ENCODE data around the gene TLL2. TPM values are rescaled to one million over a fixed set of nuclear protein-coding genes. Genes with fewer than 3 reads are reported as not detected.
A peak's percentile ranks its signal among the peaks of the same experiment; 100 is the strongest.

TLL2 gene
- total RNA-seq, 2 donors from 2014 or later = 0.24 to 0.96 TPM

DNA sequence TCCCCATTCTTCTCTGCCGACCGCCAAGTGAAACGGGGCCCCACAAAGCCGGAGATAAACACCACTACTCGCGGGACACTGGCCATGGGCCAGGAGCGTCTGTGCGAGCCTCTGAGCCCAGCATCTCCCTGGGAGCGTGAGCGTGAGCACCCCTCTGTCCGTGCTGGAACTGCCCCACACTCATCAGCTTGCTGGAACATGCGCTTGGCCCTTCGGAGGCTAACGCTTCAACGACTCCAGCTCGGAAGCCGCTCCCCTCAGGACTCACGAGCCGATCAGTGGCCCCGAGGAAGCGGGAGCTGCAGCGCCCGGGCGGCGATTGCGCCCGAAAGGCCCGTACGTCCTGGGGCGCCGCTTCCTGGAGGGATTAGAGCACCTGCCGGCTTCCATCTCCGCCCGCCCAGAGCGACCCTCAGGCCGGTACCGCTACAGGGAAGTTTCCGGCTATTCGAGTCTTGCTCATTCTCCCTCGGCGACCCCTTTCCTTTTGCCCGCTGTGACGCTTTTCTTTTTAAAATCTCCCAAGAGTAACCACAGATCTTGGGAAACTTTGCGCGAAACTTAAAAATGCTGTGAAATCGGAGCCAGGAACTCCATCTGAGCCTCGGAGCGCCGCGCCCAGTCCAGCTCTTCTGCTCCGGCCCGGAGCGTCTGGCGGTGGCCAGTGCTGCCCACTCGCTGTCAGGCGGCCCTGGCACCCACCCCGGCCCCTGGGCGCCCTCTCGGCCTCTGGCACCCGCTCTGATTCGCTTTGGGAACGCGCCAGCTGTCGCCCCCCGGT lies 1.0 kb downstream of the TLL2 start:
- H3K27ac ChIP-seq = peak overlapping the region; percentile 34 to 70
- TF ChIP-seq, protein P1, sequence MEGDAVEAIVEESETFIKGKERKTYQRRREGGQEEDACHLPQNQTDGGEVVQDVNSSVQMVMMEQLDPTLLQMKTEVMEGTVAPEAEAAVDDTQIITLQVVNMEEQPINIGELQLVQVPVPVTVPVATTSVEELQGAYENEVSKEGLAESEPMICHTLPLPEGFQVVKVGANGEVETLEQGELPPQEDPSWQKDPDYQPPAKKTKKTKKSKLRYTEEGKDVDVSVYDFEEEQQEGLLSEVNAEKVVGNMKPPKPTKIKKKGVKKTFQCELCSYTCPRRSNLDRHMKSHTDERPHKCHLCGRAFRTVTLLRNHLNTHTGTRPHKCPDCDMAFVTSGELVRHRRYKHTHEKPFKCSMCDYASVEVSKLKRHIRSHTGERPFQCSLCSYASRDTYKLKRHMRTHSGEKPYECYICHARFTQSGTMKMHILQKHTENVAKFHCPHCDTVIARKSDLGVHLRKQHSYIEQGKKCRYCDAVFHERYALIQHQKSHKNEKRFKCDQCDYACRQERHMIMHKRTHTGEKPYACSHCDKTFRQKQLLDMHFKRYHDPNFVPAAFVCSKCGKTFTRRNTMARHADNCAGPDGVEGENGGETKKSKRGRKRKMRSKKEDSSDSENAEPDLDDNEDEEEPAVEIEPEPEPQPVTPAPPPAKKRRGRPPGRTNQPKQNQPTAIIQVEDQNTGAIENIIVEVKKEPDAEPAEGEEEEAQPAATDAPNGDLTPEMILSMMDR (IDR thresholded peaks at IDR 0.05) = no peak
- H3K4me3 ChIP-seq = peak overlapping the region; percentile 34 to 67
- no peaks in the 10 kb centered on the region for H3K9me3 ChIP-seq
- H3K36me3 ChIP-seq = no peaks in the 10 kb centered on the region
- H3K27me3 ChIP-seq = no peaks in the 10 kb centered on the region
- H3K4me1 ChIP-seq = peaks cover 0 to 24% of the 10 kb centered on the region in 2 donors
- DNase-seq (ENCODE audit: low spot score) = no peak

DNA sequence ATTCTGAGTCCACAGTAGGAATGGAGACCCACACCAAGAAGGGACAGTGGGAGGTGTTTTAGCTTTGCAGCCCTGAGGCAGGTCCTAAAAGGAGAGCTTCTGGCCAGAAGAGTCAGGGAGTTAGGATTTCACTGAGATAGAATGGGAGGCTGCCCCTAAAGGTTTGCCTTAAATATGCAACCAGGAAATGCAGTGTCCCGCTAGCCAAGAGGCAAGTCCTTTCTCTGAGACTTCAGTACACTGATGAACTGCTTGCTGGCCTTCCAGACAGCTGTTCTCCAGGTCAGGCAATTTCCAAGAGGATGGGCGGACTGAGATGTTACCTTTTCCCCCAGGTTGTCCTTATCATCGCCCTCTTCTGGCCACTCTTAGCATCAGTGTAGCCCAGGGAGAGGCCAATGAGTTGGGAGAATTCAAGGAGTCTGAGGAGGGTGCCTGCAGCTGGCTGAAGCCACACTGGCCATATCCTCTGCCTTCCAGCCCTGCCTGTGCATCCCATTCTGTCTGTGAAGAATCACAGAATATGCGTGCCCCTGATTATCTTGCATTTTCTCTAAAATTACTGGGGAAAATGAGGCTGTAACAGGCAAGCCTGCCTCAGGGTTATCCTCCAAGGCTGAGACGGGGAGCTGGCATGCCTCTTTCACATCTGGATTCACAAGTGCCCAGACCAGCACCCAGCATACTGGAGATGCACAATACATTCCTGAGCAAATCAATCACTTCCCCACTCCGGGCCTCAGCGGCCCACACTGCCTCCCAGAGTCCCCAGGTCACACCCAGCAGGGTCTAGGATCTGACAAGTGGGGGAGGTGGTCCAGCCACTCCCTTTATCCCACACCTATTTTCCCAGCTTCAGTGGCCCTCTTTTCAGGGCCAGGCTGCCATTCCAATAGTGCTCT lies 2.4 kb downstream of the TLL2 start:
- Histone ChIP-seq H3K4me3 (no peak overlapping the region), H3K4me1 (peaks cover 0 to 24% of the 10 kb centered on the region in 2 donors), H3K27ac (no peak overlapping the region), H3K36me3 (no peaks in the 10 kb centered on the region), H3K27me3 (no peaks in the 10 kb centered on the region), H3K9me3 (no peaks in the 10 kb centered on the region)
- TF ChIP-seq, protein P1 (IDR thresholded peaks at IDR 0.05) = peak in 1 of 2 donors; percentile 58
- DNase-seq (ENCODE audit: low spot score) = no peak

DNA sequence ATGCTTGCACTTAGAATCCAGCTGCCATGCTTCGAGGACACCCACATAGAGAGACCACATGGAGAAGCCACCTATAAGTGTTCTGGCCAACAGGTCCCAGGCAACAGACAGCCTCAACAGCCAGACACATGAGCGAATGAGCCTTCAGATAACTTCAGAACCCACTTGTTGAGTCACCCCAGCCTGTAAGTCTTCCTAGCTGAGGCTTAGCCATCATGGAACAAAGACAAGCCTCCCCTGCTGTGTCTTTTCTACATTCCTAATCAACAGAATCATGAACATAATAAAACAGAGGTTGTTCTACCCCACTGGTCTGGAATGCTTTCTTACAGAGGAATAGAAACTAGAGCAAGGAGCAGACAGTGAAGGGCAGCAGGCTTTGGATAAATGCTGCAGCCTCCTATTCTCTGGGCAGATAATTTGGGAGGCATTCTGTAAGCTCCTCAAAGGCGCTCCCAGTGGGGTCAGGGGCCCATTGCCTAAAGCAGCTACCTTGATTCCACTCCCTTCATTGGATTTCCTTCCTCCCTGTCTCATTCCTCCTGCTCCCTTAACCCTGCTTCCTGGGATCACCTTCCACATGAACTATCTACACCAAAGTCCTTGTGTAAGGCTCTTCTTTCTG lies 4.6 kb downstream of the TLL2 start:
- H3K9me3 ChIP-seq = no peaks in the 10 kb centered on the region
- H3K27ac ChIP-seq = no peak overlapping the region
- no peaks in the 10 kb centered on the region for H3K27me3 ChIP-seq
- peaks cover 0 to 20% of the 10 kb centered on the region in 2 donors for H3K4me1 ChIP-seq
- no peak for DNase-seq (ENCODE audit: low spot score)
- no peaks in the 10 kb centered on the region for H3K36me3 ChIP-seq
- no peak overlapping the region for H3K4me3 ChIP-seq
- TF ChIP-seq, protein P1 (IDR thresholded peaks at IDR 0.05) = no peak

DNA sequence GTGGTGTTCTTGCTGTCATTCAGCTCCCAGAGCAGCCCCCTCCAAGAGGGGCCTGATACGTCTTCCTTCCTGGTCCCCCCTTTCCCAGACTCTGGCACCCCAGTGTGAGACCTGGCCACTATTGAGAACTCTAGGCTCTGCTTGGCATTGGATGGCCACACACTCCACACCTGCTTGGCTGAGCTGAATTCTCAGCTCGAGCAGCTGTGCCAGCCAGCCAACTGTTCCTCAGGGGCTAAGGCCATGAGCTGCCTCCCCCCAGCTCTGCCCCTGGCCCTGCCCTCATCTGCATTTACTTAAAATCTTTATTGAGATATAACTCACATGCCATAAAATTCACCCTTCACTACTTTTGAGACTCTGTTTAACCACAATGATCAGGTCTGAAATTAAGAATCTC lies 6.7 kb downstream of the TLL2 start:
- TF ChIP-seq, protein P1 (IDR thresholded peaks at IDR 0.05) = no peak
- Histone ChIP-seq H3K4me3 (no peak overlapping the region), H3K27me3 (no peaks in the 10 kb centered on the region), H3K27ac (no peak overlapping the region), H3K36me3 (no peaks in the 10 kb centered on the region), H3K9me3 (no peaks in the 10 kb centered on the region), H3K4me1 (peaks cover 0 to under 1% of the 10 kb centered on the region in 2 donors)
- DNase-seq (ENCODE audit: low spot score) = no peak

DNA sequence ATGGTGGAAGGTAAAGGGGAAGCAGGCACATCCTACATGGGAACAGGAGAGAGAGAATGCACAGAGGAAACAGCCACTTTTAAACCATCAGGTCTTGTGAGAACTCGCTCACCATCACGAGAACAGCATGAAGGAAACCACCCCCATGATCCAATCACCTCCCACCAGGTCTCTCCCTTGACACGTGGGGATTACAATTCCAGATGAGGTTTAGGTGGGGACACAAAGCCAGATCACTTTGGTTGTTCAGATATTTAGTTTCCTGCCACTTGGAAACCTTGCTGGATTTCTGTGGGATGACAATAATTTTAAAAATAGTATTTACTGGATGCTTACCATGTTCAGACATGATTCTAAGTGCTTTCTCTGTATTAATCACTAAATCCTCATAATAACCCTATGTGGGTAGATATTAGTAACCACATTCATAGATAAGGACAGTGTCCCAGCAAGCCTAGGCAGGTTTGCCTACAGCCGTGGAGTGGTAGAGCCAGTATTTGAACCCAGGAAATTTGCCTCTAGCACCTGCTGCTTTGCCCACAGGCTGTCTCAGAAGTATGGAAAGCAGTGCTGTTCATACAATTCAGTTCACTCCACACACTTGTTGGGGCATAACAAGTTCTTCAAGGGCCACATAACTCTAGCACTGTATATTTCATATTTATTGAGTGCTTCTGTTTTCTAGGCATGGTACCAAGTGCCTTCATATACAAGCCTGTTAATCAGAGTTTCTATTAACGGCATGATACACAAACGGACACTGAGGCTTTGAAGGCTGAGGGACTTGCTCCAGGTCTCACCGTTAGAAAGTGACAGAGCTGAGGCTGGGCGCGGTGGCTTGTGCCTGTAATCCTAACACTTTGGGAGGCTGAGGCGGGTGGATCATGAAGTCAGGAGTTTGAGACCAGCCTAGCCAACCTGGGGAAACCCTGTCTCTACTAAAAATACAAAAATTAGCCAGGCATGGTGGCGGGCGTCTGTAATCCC lies 8.3 kb downstream of the TLL2 start:
- Histone ChIP-seq H3K9me3 (no peaks in the 10 kb centered on the region), H3K36me3 (no peaks in the 10 kb centered on the region), H3K4me3 (no peak overlapping the region), H3K27ac (no peak overlapping the region), H3K27me3 (no peaks in the 10 kb centered on the region), H3K4me1 (no peaks in the 10 kb centered on the region)
- TF ChIP-seq, protein P1 (IDR thresholded peaks at IDR 0.05) = no peak
- DNase-seq (ENCODE audit: low spot score) = no peak
